Measurements from ENCODE around the gene CCDC40. TPM values are rescaled to one million over a fixed set of nuclear protein-coding genes. Genes with fewer than 3 reads are reported as not detected.

The CCDC40 gene
- total RNA-seq, 2 experiments from 2014 or later: not detected

GRCh38 chr17:80147035-80147822 lies 110.8 kb downstream of the CCDC40 start, which contains the start of gene EIF4A3:
Gene EIF4A3 (minus strand): TSS chr17:80147128. CDS start chr17:80146961, 167 bp downstream.
- Histone ChIP-seq H3K4me2 (ENCODE audit: low read length) (peak within 1 kb of the TSS; percentile 100), H3K79me2 (ENCODE audit: insufficient read depth, low read depth, low read length) (peaks cover 58% of the 10 kb centered on the region), H3K9me3 (ENCODE audit: low read length) (no peaks in the 10 kb centered on the region), H3K36me3 (ENCODE audit: insufficient read depth, low read length) (peaks cover 45% of the 10 kb centered on the region), H3K9me2 (ENCODE audit: insufficient read depth, low read length) (no peaks in the 10 kb centered on the region), H3K4me1 (ENCODE audit: insufficient read depth, low read length, poor library complexity, severe bottlenecking) (peaks cover 37% of the 10 kb centered on the region), H4K20me1 (ENCODE audit: insufficient read depth, low read length) (peaks cover 29% of the 10 kb centered on the region), H2AFZ (ENCODE audit: low read length) (peak within 1 kb of the TSS; percentile 74), H3K4me3 (ENCODE audit: low read depth, low read length, poor library complexity, severe bottlenecking) (peak within 1 kb of the TSS; percentile 93), H3K27ac (ENCODE audit: low read depth, low read length, poor library complexity, severe bottlenecking) (peak within 1 kb of the TSS; percentile 67)
- ChIA-PET CTCF (ENCODE audit: unreplicated experiment) (interaction anchor here (0.6 kb wide), 1 partner anchor 139 kb away, joined by 3 read pairs; no protein-coding TSS in a partner anchor), POLR2A (no interaction called here)
- TF ChIP-seq EZH2phosphoT487 (IDR thresholded peaks at IDR 0.05; ENCODE audit: borderline replicate concordance, low read depth, low read length) (no peak), CTCF (conservative IDR thresholded peaks at IDR 0.05; ENCODE audit: low read length) (no peak)
- intact Hi-C loops (cut with micrococcal nuclease; ENCODE audit: unreplicated experiment): loop anchor here (2.0 to 5.0 kb wide), 2 partner anchors 45 to 116 kb away; partner anchors contain the start of gene GAA
- peak; percentile 100 for DNase-seq (ENCODE audit: low spot score)
- BruUV-seq (replicated peaks): TSS peak; percentile 89

Small RNA genes within 50 kb of the gene (microRNA-seq; reads per million reads assigned to microRNA genes)
- not detected for gene MIR1268B (ENCODE audit: borderline replicate concordance)

Small RNA genes within 50 kb of the gene (small RNA-seq; reads per million reads assigned to genes)
- gene AC087741.2 (not detected), gene MIR1268B (not detected)

Other genes starting within 250 kb of the CCDC40 start
- gene CBX8, start 239.6 kb upstream of the CCDC40 start, total RNA-seq (2014; rRNA removed; shearing (Covaris generic)): 7.5 and 11.7 TPM in 2 replicates
- 13.9 and 16.3 TPM in 2 replicates for gene CBX8, start 239.6 kb upstream of the CCDC40 start, total RNA-seq (2022)
- gene CBX4, start 197.2 kb upstream of the CCDC40 start, total RNA-seq (2014; rRNA removed; shearing (Covaris generic)): 98.9 and 109 TPM in 2 replicates
- gene CBX4, start 197.2 kb upstream of the CCDC40 start, total RNA-seq (2022): 110 and 121 TPM in 2 replicates
- 0.38 and 0.41 TPM in 2 replicates for gene TBC1D16, start 770 bp upstream of the CCDC40 start, total RNA-seq (2014; rRNA removed; shearing (Covaris generic))
- gene TBC1D16, start 770 bp upstream of the CCDC40 start, total RNA-seq (2022): 0.63 and 0.74 TPM in 2 replicates
- 34.8 and 43.2 TPM in 2 replicates for gene GAA, start 64.9 kb downstream of the CCDC40 start, total RNA-seq (2014; rRNA removed; shearing (Covaris generic))
- gene GAA, start 64.9 kb downstream of the CCDC40 start, total RNA-seq (2022): 51.6 and 59.4 TPM in 2 replicates
- gene EIF4A3, start 110.5 kb downstream of the CCDC40 start, total RNA-seq (2014; rRNA removed; shearing (Covaris generic)): 312 and 313 TPM in 2 replicates
- gene EIF4A3, start 110.5 kb downstream of the CCDC40 start, total RNA-seq (2022): 249 and 259 TPM in 2 replicates
- not detected in 2 replicates for gene CARD14, start 133.4 kb downstream of the CCDC40 start, total RNA-seq (2014; rRNA removed; shearing (Covaris generic))
- not detected in 2 replicates for gene CARD14, start 133.4 kb downstream of the CCDC40 start, total RNA-seq (2022)
- 13.8 and 14.3 TPM in 2 replicates for gene SGSH, start 183.7 kb downstream of the CCDC40 start, total RNA-seq (2014; rRNA removed; shearing (Covaris generic))
- gene SGSH, start 183.7 kb downstream of the CCDC40 start, total RNA-seq (2022): 38.4 and 45.5 TPM in 2 replicates
- gene SLC26A11, start 183.8 kb downstream of the CCDC40 start, total RNA-seq (2014; rRNA removed; shearing (Covaris generic)): 3.5 and 6.0 TPM in 2 replicates
- gene SLC26A11, start 183.8 kb downstream of the CCDC40 start, total RNA-seq (2022): 2.9 and 4.1 TPM in 2 replicates
- gene RNF213, start 224.2 kb downstream of the CCDC40 start, total RNA-seq (2014; rRNA removed; shearing (Covaris generic)): 41.9 and 58.8 TPM in 2 replicates
- gene RNF213, start 224.2 kb downstream of the CCDC40 start, total RNA-seq (2022): 64.0 and 68.6 TPM in 2 replicates